Activated CD4-positive, alpha-beta T cell treated with anti-CD3 and anti-CD28 coated beads for 36 hours (primary cell): ENCODE measurements around the gene PLEKHF1. TPM values are rescaled to one million over a fixed set of nuclear protein-coding genes. Genes with fewer than 3 reads are reported as not detected.
"Not testable (repeated sequence)": the region's sequence is repeated elsewhere in the genome, so short reads cannot be mapped to it uniquely, and the experiment has no call there.

Experiments used
- ATAC-seq: fragments of 200-7000 bp; cut with Tn5 transposase; one replicate; pipeline ENCODE4 v1.10.0; 2021; ENCODE audit warnings: mild to moderate bottlenecking, moderate library complexity
- CTCF ChIA-PET: fragments of 350-600 bp; sonication (Branson Sonifier 250); formaldehyde crosslinking; loops from one replicate; lab custom pipeline; 2021; ENCODE audit warnings: antibody characterized with exemption; lab: Charles Lee
- POLR2A ChIA-PET: fragments of 350-600 bp; sonication (Branson Sonifier 250); formaldehyde crosslinking; loops from one replicate; lab custom pipeline; 2021; ENCODE audit warnings: antibody characterized with exemption, inconsistent platforms; lab: Charles Lee
- DNase-seq: peaks from one replicate; pipeline ENCODE4 v3.0.0-alpha.2; 2020
- H3K27ac Mint-ChIP-seq: one replicate; pipeline ENCODE4 v1.8.0; 2021; ENCODE audit warnings: mixed read lengths
- H3K27me3 Mint-ChIP-seq: one replicate; pipeline ENCODE4 v1.8.0; 2021; ENCODE audit warnings: mixed read lengths
- H3K36me3 Mint-ChIP-seq: one replicate; pipeline ENCODE4 v1.8.0; 2021; ENCODE audit warnings: low read depth, mixed read lengths
- H3K4me1 Mint-ChIP-seq: one replicate; pipeline ENCODE4 v1.8.0; 2021; ENCODE audit warnings: mixed read lengths
- H3K4me3 Mint-ChIP-seq: one replicate; pipeline ENCODE4 v1.8.0; 2021; ENCODE audit warnings: mild to moderate bottlenecking, moderate library complexity, mixed read lengths
- H3K9me3 Mint-ChIP-seq: one replicate; pipeline ENCODE4 v1.8.0; 2021; ENCODE audit warnings: low read depth, mixed read lengths
- intact Hi-C, 2 experiments: fragments of 100-400 bp; cut with DNase I in 1 of 2; cut with micrococcal nuclease in 1 of 2; formaldehyde crosslinking; loops; one replicate each; pipeline versions ENCODE4 v1.14.2 to v1.15.1; 2022 to 2024; cut with DNase I, micrococcal nuclease
- total RNA-seq, 2 experiments: library from RNA; stranded (reverse); gene quantifications; one replicate each; pipeline ENCODE4 v1.2.3, GENCODE V29; 2021

PLEKHF1 gene
- total RNA-seq, 2 experiments from 2014 or later, result 25.4 to 26.6 TPM

DNA sequence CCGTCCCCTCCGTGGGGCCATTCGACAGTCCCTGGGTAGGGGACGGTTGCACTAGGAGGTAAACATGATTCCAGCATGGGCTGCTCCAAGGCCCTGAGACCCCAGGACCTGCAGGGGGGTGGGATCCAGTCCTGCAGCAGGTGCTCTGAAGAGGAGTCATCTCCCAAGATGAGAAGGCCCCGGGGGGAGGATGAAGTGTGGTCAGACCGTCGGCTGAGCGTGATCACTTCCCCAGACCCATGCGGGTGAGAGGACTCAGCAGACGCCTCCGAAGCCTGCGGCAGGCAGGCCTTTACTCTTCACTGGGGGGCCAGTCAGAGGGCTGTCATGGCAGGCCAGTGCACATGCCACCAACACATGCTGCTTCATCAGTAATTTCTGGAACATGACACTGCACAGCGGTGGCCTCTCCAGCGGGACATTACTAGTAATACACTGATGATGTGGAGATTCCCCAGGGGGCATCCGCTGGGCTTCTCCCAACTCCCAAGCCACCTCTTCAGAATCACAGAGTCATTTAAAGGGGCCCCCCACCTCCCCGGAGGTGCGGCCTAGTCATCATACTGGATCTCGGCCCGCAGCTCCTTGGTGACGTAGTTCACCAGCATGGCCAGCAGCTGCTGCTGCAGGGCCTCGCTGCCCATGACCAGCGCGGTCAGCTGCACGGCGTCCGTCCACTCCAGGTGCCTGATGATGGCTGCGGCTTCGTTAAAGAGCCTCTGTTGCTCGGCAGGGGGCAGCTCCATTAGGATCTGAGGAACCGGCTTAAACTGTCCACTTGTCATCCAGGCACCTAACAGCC is 37.1 kb downstream of the PLEKHF1 start:
- Mint-ChIP-seq H3K27me3 (no peaks in the 10 kb centered on the region), H3K9me3 (no peaks in the 10 kb centered on the region), H3K36me3 (peaks cover 31% of the 10 kb centered on the region), H3K4me3 (no peak overlapping the region), H3K4me1 (peaks cover 29% of the 10 kb centered on the region), H3K27ac (no peak overlapping the region)
- no peak for DNase-seq
- intact Hi-C loops, result no loop called here
- CTCF ChIA-PET, result interaction anchor here (0.6 to 2.7 kb wide), 3 partner anchors 14 to 96 kb away, joined by 3 to 8 read pairs (median 3); partner anchors contain the start of gene POP4
- ATAC-seq, result no peak
- POLR2A ChIA-PET, result no interaction called here

DNA sequence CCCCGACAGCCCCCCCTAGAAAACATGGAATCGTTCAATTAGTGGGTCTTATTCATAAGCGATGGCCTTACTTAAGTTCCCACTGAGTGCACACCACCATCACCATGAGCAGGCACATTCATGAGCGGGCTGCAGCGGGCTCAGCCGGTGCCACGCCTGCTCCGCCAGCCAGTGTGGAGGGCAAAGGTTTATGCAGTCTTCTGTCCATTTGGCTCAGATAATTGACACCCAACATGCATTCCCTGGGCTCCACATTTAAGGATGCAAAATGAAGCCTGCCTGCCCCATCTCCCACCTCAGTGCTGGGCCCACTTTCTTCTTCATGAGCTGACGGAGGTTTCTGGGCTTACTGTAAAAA is 37.7 kb downstream of the PLEKHF1 start:
- ATAC-seq (no peak), DNase-seq (no peak)
- Mint-ChIP-seq H3K9me3 (no peaks in the 10 kb centered on the region), H3K4me1 (peaks cover 33% of the 10 kb centered on the region), H3K27me3 (no peaks in the 10 kb centered on the region), H3K27ac (no peak overlapping the region), H3K4me3 (no peak overlapping the region), H3K36me3 (peaks cover 36% of the 10 kb centered on the region)
- intact Hi-C loops, result no loop called here
- ChIA-PET CTCF (interaction anchor here (0.6 to 2.7 kb wide), 3 partner anchors 13 to 22 kb away, joined by 3 to 8 read pairs (median 3); no protein-coding TSS in a partner anchor), POLR2A (no interaction called here)

DNA sequence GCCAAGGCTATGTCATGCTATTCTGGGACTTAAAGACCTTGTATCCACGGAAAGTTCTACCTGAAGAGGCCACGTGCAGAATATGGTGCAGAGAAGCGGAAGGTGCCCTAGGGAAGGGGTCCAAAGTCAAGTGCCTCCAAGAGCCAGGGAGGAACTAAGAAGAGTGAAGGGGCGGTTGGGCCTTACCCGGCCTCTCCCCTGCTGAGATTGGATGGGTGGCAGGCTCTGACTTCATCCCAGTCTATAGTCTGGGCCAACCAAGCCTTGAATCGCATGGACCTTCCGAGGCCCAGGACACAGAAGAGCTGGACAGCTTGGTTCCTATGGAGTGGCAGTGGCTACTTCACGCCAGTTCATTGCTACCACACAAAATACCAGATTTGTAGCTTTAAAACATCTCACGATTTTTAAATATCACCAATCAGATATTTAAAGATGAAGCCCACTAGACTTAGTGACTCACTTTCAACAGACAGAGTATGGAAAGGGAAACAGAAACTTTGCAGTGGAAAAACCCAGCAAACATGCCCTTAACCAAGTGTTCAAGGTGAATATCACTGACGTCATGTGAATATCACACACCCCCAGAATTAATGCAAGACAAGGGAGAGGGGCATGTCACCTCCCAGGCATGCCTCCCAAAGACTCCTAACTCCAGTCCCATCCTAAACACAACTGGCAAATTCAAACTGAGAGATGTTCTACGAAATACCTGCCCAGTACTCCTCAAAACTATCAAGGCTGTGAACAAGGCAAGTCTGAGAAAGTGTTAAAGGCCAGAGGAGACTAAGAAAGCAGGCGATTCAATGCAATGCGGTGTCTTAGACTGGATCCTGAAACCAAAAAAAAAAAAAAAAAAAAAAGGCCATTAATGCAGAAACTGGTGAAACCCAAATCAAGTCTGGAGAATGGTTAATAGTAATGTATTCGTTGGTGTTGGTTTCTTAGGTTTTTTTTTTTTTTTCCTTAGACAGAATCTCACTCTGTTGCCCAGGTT is 39.6 kb downstream of the PLEKHF1 start:
- Mint-ChIP-seq H3K27me3 (no peaks in the 10 kb centered on the region), H3K9me3 (no peaks in the 10 kb centered on the region), H3K4me3 (peak overlapping the region; percentile 26), H3K27ac (peak overlapping the region; percentile 97), H3K4me1 (peaks cover 49% of the 10 kb centered on the region), H3K36me3 (peaks cover 36% of the 10 kb centered on the region)
- CTCF ChIA-PET, result interaction anchor here (1.3 to 2.7 kb wide), 4 partner anchors 9 to 95 kb away, joined by 3 to 11 read pairs (median 7); no protein-coding TSS in a partner anchor
- POLR2A ChIA-PET, result interaction anchor here (0.7 kb wide), 1 partner anchor 9 kb away, joined by 7 read pairs; no protein-coding TSS in a partner anchor
- intact Hi-C loops, result loop anchor here (1.0 kb wide), 3 partner anchors 8 to 33 kb away; no protein-coding TSS in a partner anchor
- peak; percentile 51 for DNase-seq
- ATAC-seq, result peak; percentile 90

DNA sequence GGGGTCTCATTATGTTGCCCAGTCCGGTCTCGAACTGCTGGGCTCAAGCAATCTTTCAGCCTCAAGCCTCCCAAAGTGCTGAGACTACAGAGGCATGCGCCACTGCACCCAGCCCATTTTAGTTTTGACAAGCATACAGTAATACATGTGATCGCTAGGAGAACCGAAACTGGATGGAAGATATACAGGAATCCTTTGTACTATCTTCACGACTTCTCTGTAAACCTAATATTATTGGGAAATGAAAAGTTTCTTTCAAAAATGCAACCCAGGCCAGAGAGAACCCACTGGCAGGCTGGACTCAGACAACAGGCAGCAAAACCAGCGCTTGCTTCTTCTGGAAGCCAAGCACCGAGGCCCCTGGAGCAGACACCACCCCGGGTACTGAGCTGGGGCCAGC is 40.4 kb downstream of the PLEKHF1 start:
- DNase-seq (no peak), ATAC-seq (no peak)
- peaks cover 38% of the 10 kb centered on the region for H3K36me3 Mint-ChIP-seq
- intact Hi-C loops, result loop anchor here (1.0 kb wide), 3 partner anchors 8 to 33 kb away; no protein-coding TSS in a partner anchor
- peaks cover 58% of the 10 kb centered on the region for H3K4me1 Mint-ChIP-seq
- CTCF ChIA-PET, result interaction anchor here (0.7 to 2.3 kb wide), 4 partner anchors 11 to 100 kb away, joined by 3 to 11 read pairs (median 8); no protein-coding TSS in a partner anchor
- POLR2A ChIA-PET, result interaction anchor here (0.7 kb wide), 1 partner anchor 8 kb away, joined by 7 read pairs; no protein-coding TSS in a partner anchor
- no peaks in the 10 kb centered on the region for H3K27me3 Mint-ChIP-seq
- H3K27ac Mint-ChIP-seq, result peak overlapping the region; percentile 97
- H3K4me3 Mint-ChIP-seq, result peak overlapping the region; percentile 26
- H3K9me3 Mint-ChIP-seq, result no peaks in the 10 kb centered on the region

DNA sequence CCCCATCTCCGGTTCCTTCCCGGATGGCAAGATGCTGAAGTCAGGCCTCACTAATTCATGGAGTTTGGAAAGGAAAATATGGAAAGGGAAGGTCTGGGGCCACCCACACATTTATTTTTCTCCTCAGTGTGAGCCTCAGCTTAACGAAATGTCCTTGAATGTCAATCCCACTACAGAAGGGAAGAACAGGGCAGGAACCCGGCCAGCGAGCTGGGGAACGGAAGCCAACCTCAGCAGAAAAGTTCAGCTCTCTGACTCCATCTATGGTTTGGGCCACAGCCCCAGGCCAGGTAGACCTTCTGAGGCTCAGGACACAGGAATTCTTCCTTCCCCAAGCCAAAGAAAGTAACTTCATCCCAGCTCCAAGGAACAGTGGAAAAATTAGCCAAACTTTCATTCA is 41.4 kb downstream of the PLEKHF1 start:
- Mint-ChIP-seq H3K27ac (peak overlapping the region; percentile 97), H3K4me3 (no peak overlapping the region), H3K27me3 (no peaks in the 10 kb centered on the region), H3K36me3 (peaks cover 39% of the 10 kb centered on the region), H3K9me3 (no peaks in the 10 kb centered on the region), H3K4me1 (peaks cover 67% of the 10 kb centered on the region)
- ATAC-seq (no peak), DNase-seq (no peak)
- CTCF ChIA-PET, result interaction anchor here (0.7 to 2.3 kb wide), 6 partner anchors 10 to 101 kb away, joined by 3 to 11 read pairs (median 8); no protein-coding TSS in a partner anchor
- POLR2A ChIA-PET, result interaction anchor here (0.7 kb wide), 1 partner anchor 40 kb away, joined by 3 read pairs; no protein-coding TSS in a partner anchor
- intact Hi-C loops, result no loop called here

DNA sequence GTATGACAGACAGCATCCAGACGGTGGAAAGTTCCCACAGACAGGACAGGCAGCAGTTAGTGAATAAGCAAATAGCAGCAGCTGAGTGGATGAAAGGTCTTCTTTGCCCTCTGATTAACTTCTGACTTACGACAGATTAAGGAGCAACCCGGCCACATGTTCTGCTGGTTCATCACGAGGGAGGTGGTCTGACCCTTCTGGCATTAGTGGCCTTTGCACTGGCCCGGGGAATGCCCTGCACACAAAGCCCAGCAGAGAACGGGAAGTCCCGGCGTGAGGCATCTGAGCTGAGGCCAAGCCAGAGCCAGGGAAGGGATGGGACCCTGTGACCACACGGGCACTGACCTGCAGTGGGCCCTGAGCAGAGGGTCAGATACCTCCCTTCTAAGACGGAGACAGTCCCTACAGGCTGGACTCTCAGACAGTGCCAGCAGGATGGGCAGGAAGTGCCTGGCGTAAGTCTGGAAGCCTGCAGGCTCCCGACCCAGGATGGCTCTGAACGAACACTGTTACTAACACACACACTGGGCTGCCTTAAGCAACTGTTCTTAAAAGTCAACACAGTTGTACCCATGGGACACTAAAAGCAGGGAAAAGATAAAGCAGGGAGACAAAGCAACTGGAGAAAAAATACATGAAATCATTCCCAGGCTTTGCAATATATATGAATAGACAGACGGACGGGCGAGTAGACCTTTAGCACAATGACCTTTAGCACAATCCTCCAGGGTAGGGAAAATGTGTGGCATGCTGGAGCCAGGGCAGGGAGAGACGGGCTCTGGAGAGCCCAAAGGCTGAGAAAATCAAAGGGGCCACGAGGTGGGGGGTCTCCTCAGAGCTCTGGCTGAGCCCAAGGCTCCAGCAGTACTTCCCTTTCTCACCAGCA is 43.5 kb downstream of the PLEKHF1 start:
- intact Hi-C loops, result no loop called here
- POLR2A ChIA-PET, result no interaction called here
- no peaks in the 10 kb centered on the region for H3K9me3 Mint-ChIP-seq
- no peak for ATAC-seq
- CTCF ChIA-PET, result interaction anchor here (1.0 to 2.1 kb wide), 2 partner anchors 7 to 40 kb away, joined by 4 to 9 read pairs; no protein-coding TSS in a partner anchor
- H3K4me3 Mint-ChIP-seq, result no peak overlapping the region
- H3K4me1 Mint-ChIP-seq, result peaks cover 88% of the 10 kb centered on the region
- peak overlapping the region; percentile 61 for H3K27ac Mint-ChIP-seq
- H3K36me3 Mint-ChIP-seq, result peaks cover 48% of the 10 kb centered on the region
- H3K27me3 Mint-ChIP-seq, result no peaks in the 10 kb centered on the region
- no peak for DNase-seq

DNA sequence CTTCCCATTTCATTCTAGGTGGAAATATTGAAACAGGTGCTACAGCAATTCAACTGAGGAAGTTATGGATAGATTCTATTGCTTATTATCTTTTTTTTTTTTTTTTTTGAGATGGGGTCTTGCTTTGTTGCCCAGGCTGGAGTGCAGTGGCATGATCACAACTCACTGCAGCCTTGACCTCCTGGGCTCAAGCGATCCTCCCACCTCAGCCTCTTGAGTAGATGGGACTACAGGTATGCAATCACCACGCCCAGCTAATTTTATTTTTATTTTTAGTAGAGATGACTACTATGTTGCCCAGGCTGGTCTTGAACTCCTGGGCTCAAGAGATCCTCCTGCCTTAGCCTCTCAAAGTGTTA is 44.2 kb downstream of the PLEKHF1 start:
- ATAC-seq, intact Hi-C loops, POLR2A ChIA-PET, H3K27me3 Mint-ChIP-seq, H3K9me3 Mint-ChIP-seq, H3K4me3 Mint-ChIP-seq, DNase-seq: not testable (repeated sequence)
- Mint-ChIP-seq H3K36me3 (peaks cover 47% of the 10 kb centered on the region), H3K27ac (peak overlapping the region; percentile 27), H3K4me1 (peaks cover 86% of the 10 kb centered on the region)
- CTCF ChIA-PET, result interaction anchor here (1.0 kb wide), 1 partner anchor 41 kb away, joined by 4 read pairs; no protein-coding TSS in a partner anchor

DNA sequence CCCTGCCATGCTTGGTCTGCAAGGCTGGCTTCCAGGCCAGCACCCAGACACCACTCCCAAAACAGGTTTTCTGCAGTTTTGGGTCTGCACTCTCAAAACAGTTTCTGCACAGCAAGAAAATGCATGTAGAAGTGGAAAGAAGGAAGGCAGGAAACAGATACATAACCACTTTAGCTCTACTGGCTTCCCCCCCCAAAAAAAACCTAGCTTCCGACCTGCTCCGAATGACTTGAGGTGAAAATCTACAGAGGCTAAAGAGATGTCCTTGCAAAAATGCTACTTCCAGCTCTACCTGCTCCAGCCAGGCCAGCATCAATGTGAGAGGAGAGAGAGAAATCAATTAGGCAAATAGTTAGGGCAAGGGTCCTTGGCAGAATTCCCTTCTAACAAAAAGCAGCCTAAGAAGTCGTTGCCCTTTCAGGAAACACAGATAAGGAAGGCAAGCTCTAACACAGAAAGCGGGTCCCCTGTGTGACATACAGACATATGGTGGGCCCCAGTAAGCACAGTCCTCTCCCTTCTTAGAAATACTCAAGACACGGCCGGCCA is 46.4 kb downstream of the PLEKHF1 start:
- H3K9me3 Mint-ChIP-seq, result no peaks in the 10 kb centered on the region
- peak overlapping the region; percentile 52 for H3K27ac Mint-ChIP-seq
- DNase-seq, result no peak
- no peak for ATAC-seq
- ChIA-PET CTCF (interaction anchor here (0.7 to 7.3 kb wide), 7 partner anchors 9 to 309 kb away, joined by 3 to 130 read pairs (median 18); partner anchors contain the start of genes PLEKHF1 and POP4), POLR2A (interaction anchor here (0.5 kb wide), 1 partner anchor 104 kb away, joined by 3 read pairs; no protein-coding TSS in a partner anchor)
- intact Hi-C loops, result no loop called here
- no peaks in the 10 kb centered on the region for H3K27me3 Mint-ChIP-seq
- H3K4me3 Mint-ChIP-seq, result peak overlapping the region; percentile 92
- peaks cover 28% of the 10 kb centered on the region for H3K36me3 Mint-ChIP-seq
- H3K4me1 Mint-ChIP-seq, result peaks cover 75% of the 10 kb centered on the region

DNA sequence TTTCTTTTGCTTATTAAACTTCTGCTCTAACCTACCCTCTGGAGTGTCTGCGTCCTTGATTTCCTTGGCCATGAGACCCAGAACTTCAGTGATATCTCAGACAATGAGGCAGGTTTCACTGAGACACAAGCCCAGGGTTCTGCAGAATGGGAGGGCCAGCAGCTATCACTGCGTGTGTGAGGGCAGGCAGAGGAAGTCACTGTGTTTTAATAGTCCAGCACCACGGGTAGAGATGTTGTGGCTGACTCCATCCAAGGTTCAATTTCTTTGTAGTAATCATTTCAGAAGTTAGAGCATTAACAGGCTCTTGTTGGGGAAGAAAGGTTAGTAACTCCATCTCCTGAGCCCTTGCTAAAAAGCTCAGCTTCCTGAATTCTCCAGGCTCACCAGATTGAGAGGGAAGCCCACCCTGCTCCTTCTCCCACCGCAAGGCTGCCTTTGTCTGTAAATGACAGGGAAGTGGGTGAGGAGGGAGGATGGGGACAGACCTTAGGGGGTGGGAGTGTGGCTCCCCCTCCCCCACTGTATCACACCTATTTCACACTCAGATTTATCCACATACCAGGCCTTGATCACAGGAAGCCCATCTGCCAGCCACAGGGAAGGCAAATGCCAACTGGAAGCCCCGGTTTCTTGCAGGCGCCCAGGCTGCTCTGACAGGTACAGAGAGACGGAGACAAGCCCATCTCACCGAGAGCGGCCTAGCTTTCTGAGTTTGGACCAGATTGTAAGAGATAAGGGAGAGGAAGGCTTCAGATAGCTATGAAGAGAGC is 47.7 kb downstream of the PLEKHF1 start:
- Mint-ChIP-seq H3K4me3 (peak overlapping the region; percentile 92), H3K27ac (peak overlapping the region; percentile 91), H3K4me1 (peaks cover 71% of the 10 kb centered on the region), H3K36me3 (peaks cover 19% of the 10 kb centered on the region), H3K27me3 (no peaks in the 10 kb centered on the region), H3K9me3 (no peaks in the 10 kb centered on the region)
- intact Hi-C loops, result loop anchor here in 1 of 2 experiments (1.0 kb wide), 1 partner anchor 8 kb away; no protein-coding TSS in a partner anchor
- CTCF ChIA-PET, result interaction anchor here (0.7 to 7.3 kb wide), 10 partner anchors 9 to 108 kb away, joined by 3 to 130 read pairs (median 6); partner anchors contain the start of genes PLEKHF1 and POP4
- POLR2A ChIA-PET, result interaction anchor here (0.6 kb wide), 3 partner anchors 125 to 230 kb away, joined by 3 to 5 read pairs (median 3); no protein-coding TSS in a partner anchor
- DNase-seq (peak; percentile 31), ATAC-seq (no peak)
